HG03045 (cell line): ENCODE results near the gene GYPC.

Source experiments
- ATAC-seq: cut with Tn5 transposase; IDR thresholded peaks from one replicate; pipeline ENCODE4 v1.9.1; 2021; ENCODE audit warnings: mild to moderate bottlenecking, moderate library complexity; ENCODE audit not compliant: unreplicated experiment

GYPC gene

DNA sequence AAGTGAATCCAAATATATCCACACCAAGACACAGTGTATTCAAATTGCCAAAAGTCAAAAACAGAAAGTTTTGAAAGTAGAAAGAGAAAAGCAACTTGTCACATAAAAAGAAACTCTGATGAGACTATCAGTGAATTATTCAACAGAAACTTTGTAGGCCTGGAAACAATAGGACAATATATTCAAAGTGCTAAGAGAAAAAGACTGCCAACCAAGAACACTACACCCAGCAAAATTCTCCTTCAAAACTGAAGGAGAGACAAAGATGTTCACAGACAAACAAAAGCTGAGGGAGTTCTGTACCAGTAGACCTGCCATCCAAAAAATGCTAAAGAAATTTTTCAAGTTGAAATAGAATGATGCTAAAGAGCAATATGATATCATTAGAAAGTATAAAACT, 69.6 kb downstream of the GYPC start:
- ATAC-seq = no peak

DNA sequence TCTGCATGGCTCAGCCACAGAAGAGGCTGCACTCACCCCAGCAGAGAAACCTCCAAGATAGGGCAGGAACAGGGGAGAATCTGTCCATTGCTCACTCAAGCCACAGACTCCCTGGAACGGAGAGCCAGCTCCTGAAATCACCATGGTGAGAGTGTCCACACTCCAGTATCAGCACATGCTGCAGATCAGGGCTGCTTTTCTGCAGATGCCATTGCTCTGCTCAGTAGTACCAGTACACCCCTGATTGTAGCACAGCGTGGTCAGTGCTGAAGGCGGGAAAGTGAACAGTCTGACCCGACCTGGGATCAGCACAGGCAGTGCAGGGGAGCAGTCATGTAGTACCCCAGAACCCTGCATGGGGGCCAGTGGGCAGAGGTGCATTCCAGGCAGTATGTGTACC, 73.9 kb downstream of the GYPC start:
- no peak for ATAC-seq

DNA sequence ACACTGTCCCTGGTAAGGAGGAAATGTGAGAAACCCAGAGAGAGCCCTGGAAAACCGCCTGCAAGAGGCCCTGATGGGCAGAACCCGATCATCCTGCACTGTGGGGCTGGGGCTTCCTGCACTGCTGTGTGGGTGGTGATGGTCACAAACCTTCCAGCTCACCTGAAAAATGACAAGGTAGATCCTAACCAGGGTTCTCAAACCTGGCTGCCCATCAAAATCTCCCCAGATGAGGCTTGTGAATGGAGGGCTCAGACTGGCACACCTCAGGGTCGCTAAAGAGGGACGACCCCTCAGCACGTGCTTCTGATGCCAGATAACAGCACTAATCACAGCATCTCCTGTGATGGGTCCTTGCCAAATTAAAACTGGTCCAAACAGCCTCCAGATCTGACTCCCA, 74.7 kb downstream of the GYPC start:
- ATAC-seq = no peak

DNA sequence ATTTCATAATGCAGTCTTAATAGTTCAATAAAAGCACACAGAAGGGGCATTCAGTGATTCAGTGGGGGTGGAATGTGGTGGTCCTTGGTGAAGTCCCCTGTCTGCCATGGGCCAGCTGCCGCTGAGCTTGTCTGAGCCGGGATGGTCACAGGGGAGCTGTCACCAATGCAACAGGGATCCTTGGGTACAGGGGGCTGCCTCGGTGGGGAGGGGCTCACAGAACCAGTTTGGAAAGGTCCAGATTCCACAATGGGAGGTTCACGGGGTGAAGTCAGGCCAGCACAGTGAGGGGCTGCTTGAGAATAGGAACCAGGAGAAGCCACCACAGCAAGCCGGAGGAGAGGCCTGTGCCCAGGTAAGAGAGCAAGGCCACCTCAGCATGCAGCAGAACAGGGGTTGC, 75.4 kb downstream of the GYPC start:
- no peak for ATAC-seq

DNA sequence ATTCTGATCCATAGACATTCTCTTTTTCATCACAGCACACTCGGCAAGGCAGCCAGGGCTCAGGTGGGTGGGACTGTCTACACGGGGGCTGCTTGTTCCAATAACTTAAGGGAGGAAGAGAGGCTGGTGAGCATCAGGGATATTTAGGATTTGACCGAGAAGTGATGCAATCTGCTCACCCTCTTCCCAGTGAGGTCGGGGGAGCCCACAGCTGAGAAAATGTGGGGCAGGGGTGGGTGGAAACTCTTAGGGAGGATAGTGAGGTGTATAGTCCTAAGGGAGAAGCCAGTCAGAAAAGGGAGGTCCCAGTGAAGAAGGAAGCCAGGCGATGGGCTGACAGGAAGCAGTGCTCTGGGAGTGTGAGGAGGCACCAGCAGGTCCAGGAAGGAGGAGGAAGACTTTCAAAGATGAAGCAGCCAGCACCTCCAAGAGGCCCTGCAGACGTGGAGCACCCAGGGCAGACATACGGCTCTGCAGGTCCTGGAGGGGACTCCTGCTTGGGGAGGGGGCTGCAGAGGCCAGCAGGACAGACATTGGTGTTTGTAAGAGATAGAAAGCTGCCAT, 76.8 kb downstream of the GYPC start:
- no peak for ATAC-seq

DNA sequence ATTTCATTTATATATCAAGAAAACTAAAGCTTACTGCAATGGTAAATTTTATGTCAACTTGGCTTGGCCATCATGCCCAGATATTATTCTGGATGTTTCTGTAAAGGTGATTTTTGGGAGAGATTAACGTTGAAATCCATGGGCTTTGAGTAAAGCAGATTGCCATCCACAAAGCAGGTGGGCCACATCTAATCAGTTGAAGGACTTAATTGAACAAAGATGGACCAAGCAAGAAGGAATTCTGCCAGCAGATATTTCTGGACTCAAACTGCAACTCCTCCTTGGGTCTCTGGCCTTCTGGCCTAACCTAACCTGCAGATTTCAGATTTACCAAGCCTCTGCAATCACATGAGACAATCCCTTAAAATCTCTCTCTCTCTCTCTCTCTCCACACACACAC, 77.8 kb downstream of the GYPC start:
- no peak for ATAC-seq

DNA sequence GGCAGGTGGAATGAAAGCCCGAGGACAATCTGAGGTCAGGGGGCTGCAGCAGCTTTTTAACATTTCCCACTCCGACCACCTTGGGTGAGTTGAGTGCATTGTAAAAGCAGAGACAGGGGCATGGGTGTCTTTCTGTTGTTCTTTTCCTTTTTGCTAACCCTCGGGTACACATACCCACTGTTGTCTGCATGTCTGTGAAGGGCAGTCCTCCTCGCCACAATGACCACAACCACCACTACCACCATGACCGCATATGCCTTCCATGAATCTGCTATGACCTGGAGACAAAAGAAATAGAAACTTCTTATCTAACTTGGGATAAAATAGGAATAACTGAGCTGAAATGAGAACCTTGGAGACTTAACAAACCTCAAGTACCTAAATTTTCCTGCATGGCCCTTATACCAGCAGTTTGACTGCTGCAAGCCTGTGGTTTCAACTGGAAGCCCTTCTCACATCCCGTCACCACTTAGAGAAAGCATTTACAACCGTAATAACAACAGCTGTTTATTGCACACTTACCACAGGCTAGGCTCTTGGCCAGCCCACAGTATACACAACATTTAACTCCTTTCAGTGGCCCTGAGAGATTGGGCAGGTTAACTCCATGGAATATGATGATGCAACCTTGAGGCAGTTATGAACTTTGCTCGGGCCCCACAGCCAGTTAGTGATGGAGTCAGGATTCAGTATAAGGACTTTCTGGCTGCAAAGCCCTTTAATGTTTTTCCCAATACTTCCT, 80.3 kb downstream of the GYPC start:
- ATAC-seq = no peak

DNA sequence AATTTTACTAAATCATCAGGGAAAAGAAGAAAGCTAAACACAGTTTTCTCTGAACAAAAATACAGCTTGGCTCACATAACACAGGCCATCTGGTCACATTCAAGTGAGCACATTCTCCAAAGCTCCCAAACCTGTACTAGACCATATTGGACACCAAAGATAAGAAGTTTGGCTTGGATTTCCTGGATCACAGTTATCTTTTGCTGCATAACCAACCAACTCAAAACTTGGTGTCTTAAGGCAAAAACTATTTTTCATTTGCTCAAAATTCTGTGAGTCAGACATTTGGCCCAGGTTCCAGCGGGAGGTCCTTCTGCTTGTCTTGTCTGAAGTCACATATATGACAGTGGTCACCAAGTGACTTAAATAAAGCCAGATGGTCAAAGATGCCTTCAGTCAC, 83.2 kb downstream of the GYPC start:
- ATAC-seq = no peak

DNA sequence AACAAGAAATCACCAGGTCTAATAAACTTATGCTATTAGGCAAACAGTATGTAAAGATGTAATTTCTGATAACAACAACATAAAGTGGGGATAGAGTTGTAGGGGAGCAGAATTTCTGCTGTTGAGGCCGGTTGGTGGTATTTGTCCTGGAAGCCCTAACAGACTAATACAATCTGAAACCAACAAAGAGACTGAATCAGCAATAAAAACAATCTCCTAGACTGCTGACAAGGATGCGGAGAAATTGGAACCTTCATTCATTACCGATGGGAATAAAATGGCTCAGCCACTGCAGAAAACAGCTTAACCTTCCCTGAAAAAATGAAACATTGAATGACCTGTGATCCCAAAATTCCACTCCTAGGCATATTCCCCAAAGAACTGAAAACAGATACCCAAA, 88.7 kb downstream of the GYPC start:
- ATAC-seq = no peak
